Nephron (organoid): Measurements from ENCODE around the gene PADI3.

Experiments
- H3K27ac Mint-ChIP-seq, 3 experiments: 2 replicates each; pipeline ENCODE4 v1.8.0; 2020; ENCODE audit warnings: mixed read lengths in 3 of 3, mild to moderate bottlenecking in 2 of 3, moderate library complexity in 1 of 3
- H3K27me3 Mint-ChIP-seq: 2 replicates; pipeline ENCODE4 v1.8.0; 2021; ENCODE audit warnings: low read depth, mild to moderate bottlenecking, moderate library complexity, mixed read lengths
- H3K36me3 Mint-ChIP-seq: 2 replicates; pipeline ENCODE4 v1.8.0; 2020; ENCODE audit warnings: low read depth, mixed read lengths
- H3K4me1 Mint-ChIP-seq: 2 replicates; pipeline ENCODE4 v1.8.0; 2020; ENCODE audit warnings: mixed read lengths
- H3K4me3 Mint-ChIP-seq, 3 experiments: 2 replicates each; pipeline ENCODE4 v1.8.0; 2020; ENCODE audit warnings: mild to moderate bottlenecking in 3 of 3, mixed read lengths in 3 of 3, moderate library complexity in 2 of 3
- H3K9me3 Mint-ChIP-seq: 2 replicates; pipeline ENCODE4 v1.8.0; 2020; ENCODE audit warnings: mixed read lengths
- CTCF ChIP-seq, 3 experiments: fragments of 200-600 bp; sonication (generic); IDR thresholded peaks; one replicate each; pipeline ENCODE4 v1.5.0; 2021; ENCODE audit warnings: antibody characterized with exemption in 3 of 3; ENCODE audit not compliant: unreplicated experiment in 3 of 3

The PADI3 gene

GRCh38 chr1:17296086-17296485 is 47.2 kb downstream of the PADI3 start:
- H3K36me3 Mint-ChIP-seq: no peaks in the 10 kb centered on the region
- H3K9me3 Mint-ChIP-seq: peaks cover 10% of the 10 kb centered on the region
- TF ChIP-seq CTCF (IDR thresholded peaks at IDR 0.05; ENCODE audit: unreplicated experiment in 3 of 3): no peak
- no peak overlapping the region for H3K4me3 Mint-ChIP-seq
- H3K27ac Mint-ChIP-seq: no peak overlapping the region
- no peaks in the 10 kb centered on the region for H3K4me1 Mint-ChIP-seq
- peaks cover 4% of the 10 kb centered on the region for H3K27me3 Mint-ChIP-seq

GRCh38 chr1:17297991-17298390 is 49.1 kb downstream of the PADI3 start:
- Mint-ChIP-seq H3K36me3 (peaks cover 6% of the 10 kb centered on the region), H3K9me3 (peaks cover 22% of the 10 kb centered on the region), H3K27me3 (peaks cover 4% of the 10 kb centered on the region), H3K4me1 (no peaks in the 10 kb centered on the region), H3K27ac (no peak overlapping the region), H3K4me3 (no peak overlapping the region)
- no peak for TF ChIP-seq CTCF (IDR thresholded peaks at IDR 0.05; ENCODE audit: unreplicated experiment in 3 of 3)

GRCh38 chr1:17301767-17302166 is 52.9 kb downstream of the PADI3 start:
- Mint-ChIP-seq H3K9me3 (peaks cover 28% of the 10 kb centered on the region), H3K36me3 (peaks cover 6% of the 10 kb centered on the region), H3K27ac (no peak overlapping the region), H3K4me1 (no peaks in the 10 kb centered on the region), H3K27me3 (peaks cover 11% of the 10 kb centered on the region), H3K4me3 (no peak overlapping the region)
- TF ChIP-seq CTCF (IDR thresholded peaks at IDR 0.05; ENCODE audit: unreplicated experiment in 3 of 3): no peak

- TF ChIP-seq CTCF (IDR thresholded peaks at IDR 0.05; ENCODE audit: unreplicated experiment in 3 of 3): no peak
Observed at GRCh38 chr1:17304151-17304825, 55.4 kb downstream of the PADI3 start.

GRCh38 chr1:17304826-17305175 is 55.9 kb downstream of the PADI3 start:
- Mint-ChIP-seq H3K36me3 (peaks cover 6% of the 10 kb centered on the region), H3K9me3 (peaks cover 18% of the 10 kb centered on the region), H3K4me3 (no peak overlapping the region), H3K27me3 (peaks cover 7% of the 10 kb centered on the region), H3K27ac (no peak overlapping the region), H3K4me1 (peaks cover 5% of the 10 kb centered on the region)
- TF ChIP-seq CTCF (IDR thresholded peaks at IDR 0.05; ENCODE audit: unreplicated experiment in 3 of 3): no peak

More at GRCh38 chr1:17304151-17304825, 55.4 kb downstream of the PADI3 start:
- peaks cover 7% of the 10 kb centered on the region for H3K27me3 Mint-ChIP-seq
- no peak overlapping the region for H3K4me3 Mint-ChIP-seq
- H3K27ac Mint-ChIP-seq: no peak overlapping the region
- peaks cover 6% of the 10 kb centered on the region for H3K36me3 Mint-ChIP-seq
- peaks cover 3% of the 10 kb centered on the region for H3K4me1 Mint-ChIP-seq
- H3K9me3 Mint-ChIP-seq: peaks cover 22% of the 10 kb centered on the region

- Mint-ChIP-seq H3K9me3 (peaks cover 18% of the 10 kb centered on the region), H3K36me3 (peaks cover 6% of the 10 kb centered on the region), H3K4me3 (no peak overlapping the region), H3K27ac (no peak overlapping the region), H3K27me3 (peaks cover 13% of the 10 kb centered on the region), H3K4me1 (peaks cover 5% of the 10 kb centered on the region)
- TF ChIP-seq CTCF (IDR thresholded peaks at IDR 0.05; ENCODE audit: unreplicated experiment in 3 of 3): no peak
Observed at GRCh38 chr1:17305576-17306095, 56.7 kb downstream of the PADI3 start.
